Brain pericyte (primary cell): Measurements from ENCODE around the gene BEST4.
"Not testable (repeated sequence)": the region's sequence is repeated elsewhere in the genome, so short reads cannot be mapped to it uniquely, and the experiment has no call there.

ENCODE experiments used
- DNase-seq: peaks from one replicate; pipeline ENCODE4 v3.0.0-alpha.2; 2012; ENCODE audit warnings: low read depth, low spot score

Gene BEST4

DNA sequence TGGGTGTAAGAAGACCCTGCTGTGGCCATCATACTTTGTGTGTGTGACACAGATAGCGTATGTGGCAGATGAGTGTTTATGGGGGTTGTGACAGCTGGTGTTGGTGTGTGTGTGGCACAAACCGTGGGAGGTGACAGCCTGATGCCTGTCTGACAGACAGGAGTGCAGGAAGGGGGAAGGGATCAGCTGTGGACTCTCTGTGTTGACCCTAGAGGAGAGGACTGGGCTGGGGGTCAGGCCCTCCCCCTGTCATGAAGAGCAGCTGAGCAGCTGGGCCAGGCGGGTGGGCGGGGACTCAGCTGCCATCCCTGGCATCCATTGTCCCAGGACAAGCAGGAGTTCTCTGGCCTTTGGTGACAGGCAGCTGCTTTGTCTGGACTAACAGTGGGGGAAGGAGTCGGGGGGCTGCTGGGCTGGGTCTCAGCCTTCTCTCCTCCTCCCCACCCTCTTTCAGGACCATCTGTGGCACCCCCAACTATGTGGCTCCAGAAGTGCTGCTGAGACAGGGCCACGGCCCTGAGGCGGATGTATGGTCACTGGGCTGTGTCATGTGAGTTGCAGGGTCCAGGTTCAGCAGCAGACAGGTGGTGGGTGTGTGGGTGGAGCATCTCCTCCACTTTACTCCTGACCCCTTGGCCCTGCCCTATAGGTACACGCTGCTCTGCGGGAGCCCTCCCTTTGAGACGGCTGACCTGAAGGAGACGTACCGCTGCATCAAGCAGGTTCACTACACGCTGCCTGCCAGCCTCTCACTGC, 14.5 kb upstream of the BEST4 start:
- DNase-seq, result no peak

DNA sequence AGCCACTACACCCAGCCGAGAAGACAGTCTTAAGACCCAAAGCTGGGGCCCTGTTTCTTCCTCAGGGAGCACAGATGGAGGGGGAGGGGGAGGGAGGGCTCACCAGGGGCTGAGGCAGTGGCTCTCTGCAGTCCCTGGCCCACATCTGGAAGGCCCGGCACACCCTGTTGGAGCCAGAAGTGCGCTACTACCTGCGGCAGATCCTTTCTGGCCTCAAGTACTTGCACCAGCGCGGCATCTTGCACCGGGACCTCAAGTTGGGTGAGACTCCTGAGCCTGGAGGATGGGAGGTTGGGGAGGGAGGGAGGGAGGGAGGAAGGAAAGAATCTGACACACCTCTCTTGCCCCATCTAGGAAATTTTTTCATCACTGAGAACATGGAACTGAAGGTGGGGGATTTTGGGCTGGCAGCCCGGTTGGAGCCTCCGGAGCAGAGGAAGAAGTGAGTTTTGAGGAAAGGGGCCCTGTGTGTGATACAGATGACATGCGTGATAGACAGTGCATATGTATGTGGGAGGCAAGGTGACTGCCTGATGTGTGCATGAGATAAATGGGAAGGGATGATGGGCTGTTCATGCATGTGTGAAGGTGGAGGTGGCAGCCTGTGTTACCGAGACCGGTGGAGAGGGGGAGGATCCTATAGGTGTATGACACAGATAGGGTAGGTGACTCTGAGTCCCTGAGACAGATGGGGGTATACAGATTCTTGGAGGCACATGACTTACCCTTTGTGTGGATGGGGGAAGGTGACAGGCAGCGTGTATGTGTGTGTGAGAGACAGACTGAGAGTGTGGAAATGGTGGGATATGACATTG, 13.7 kb upstream of the BEST4 start:
- no peak for DNase-seq

DNA sequence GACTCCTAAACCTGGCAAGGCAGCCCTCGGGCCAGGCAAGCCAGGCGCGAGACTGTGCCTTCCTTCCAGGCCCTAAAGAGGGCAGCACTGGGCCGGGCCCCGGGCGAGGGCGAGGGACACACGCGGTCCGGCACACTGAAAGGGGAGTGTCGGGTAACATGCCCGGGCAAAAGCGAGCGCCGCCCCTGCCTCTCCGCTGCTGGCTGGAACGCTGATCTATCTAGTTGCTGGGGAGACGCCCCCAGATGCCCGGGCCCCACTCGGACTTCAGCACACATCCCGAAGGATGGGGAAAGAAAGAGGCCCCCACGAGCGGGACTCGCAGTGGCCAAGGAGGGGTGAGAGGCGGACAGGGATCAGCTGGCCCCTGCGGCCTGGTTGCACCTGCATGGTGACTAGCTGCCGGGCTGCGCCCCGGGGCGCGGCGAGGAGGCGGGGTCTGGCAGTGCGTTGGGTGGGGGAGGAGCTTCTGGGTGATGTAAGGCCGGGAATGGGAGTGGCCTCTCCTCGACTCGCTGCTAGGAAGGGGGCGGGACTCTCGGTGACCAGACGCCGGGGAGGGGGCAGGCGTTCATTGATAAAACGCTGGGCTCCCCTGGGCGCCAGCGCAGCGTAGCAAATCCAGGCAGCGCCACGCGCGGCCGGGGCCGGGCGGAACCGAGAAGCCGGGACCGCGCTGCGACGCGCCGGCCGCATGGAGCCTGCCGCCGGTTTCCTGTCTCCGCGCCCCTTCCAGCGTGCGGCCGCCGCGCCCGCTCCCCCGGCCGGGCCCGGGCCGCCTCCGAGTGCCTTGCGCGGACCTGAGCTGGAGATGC, 12.0 kb upstream of the BEST4 start, which contains the start of gene PLK3:
Gene PLK3, plus strand, starts transcription at position 608 of the 815 bp plus-strand sequence. Its CDS starts 87 bp downstream, at position 695.
- DNase-seq, result peak; percentile 96

DNA sequence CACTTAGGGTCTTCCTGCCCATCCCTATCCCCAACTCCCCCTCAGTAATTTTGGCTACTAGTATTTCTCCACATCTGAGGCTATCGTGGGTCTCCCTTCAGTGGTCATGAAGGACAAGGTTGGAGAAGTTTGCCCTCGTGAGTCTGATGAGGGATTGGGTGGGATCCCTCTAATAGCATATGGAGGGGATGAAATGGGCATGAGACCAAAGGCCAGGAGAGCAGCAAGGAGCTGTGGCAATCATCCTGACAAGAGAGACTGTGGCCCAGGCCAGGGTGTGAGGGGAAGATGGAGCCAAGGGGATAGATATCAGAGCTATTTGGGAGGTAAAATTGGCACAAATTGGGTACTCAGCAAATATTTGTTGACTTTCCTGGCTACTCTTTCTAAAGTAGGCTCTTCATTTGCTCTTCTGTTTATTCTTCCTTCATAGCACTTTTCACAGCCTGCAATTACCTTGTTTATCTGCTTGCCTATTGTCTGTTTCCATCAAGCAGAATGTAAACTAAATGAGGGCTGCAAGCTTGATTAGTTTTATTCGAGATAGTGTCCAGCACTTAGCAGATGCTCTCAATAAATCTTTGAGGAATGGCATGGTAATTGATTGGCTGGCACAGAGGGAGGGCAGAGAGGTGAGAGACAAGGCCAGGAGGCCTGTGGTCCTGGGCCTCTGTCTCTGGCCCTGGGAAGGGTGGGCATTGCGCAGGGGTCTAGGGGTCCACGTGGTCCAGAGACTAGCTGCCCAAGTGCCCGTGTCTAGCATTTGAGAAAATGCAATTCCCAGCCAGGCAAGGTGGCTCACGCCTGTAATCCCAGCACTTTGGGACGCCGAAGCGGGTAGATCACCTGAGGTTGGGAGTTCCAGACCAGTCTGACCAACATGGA, 10.8 kb upstream of the BEST4 start:
- no peak for DNase-seq

DNA sequence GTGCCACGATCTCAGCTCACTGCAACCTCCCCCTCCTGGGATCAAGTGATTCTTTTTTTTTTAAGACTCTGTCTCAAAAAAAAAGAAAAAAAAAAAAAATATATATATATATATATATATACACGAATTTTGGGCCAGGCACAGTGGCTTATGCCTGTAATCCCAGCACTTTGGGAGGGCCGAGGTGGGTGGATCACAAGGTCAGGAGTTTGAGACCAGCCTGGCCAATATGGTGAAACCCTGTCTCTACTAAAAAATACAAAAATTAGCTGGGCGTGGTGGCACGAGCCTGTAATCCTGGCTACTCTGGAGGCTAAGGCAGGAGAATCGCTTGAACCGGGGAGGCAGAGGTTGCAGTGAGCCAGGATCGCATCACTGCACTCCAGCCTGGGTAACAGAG, 9.9 kb upstream of the BEST4 start:
- not testable (repeated sequence) for DNase-seq

DNA sequence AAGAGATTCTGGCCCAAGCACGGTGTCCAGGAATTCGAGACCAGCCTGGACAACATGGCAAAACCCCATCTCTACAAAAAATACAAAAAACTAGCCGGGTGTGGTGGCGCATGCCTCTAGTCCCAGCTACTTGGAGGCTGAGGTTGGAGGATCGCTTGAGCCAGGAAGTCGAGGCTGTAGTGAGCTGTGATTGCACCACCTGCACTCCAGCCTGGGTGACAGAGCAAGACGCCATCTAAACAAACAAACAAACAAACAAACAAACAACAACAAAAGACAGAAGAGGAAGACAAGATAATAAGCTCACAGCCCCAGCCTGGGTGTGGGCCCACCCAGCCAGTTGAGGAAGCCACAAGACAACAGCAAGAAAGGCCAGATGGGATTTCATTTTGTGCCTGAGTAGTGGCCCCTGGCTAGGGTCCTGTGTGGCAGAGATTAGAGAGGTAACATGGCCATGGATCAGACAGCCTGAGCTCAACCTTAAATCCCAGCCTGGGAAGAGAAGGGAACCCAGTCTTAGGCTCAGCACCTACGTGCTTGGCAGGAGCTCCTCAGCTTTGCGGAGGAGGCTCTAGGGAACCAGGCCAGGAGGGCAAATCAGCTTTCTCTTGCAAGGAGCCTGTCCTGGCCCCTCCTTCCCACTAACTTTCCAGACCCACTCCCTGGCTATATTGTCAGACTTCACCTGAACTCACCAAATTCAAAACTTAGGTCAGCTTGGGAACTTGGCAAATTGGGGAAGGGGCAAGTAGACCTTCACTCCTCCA, 4.9 kb upstream of the BEST4 start:
- DNase-seq, result no peak

DNA sequence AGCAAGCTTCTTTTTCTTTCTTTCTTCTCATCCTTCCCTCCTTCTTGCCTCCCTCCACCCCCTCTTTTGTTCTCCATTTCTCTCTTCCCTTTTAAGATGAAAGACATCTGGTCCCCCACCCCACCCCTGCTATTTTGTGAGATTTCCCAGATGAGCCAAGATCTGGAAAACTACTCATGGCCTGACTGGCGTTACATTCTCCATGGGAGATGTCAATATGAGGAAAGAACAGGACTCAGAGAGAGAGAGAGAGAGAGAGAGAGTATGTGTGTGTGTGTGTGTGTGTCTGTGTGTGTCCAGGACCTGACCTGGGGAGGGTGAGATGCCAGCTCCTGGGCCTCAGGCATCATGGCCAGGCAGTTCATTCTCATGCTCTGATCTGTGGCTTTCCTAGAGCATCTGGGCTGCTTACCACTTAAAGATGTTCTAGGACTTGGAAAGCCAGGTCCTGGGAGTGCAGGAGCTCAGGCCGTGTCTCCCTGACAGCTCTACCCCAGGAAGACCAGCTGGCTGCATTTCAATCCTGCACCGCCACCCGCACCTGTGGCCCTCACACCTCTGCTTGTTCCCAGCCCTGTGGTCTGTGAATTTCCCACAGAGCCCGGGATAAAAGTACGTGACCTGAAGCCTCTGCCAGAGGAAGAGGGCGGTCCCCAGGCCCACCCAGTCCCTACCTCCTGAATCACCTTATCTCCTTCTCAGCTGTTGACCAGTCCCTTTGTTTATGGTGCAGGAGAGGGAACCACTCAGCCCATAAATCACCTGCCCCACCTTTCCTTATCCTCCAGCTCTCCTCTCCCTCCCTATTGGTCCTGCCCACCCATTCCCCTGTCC, 3.2 kb upstream of the BEST4 start:
- no peak for DNase-seq

DNA sequence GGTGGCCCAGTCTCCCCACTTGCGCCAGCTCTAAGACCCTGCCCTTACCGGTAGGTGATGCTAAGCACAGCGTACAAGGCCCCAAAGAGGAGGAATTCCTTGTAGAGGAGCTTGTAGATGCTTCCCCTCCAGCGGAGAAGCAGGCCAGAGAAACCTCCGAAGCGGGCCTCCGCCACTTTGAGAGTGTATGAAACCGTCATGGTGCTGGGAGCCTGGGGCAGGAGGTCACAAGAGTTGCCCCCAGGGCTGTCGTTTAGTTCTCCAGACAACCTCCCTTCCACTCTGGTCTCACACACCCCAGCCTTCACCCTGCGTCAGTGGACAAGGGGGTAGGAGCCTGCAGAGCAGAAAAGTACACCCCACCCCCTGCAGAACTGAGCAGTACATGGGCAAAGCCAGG, 464 bp downstream of the BEST4 start:
- no peak for DNase-seq

DNA sequence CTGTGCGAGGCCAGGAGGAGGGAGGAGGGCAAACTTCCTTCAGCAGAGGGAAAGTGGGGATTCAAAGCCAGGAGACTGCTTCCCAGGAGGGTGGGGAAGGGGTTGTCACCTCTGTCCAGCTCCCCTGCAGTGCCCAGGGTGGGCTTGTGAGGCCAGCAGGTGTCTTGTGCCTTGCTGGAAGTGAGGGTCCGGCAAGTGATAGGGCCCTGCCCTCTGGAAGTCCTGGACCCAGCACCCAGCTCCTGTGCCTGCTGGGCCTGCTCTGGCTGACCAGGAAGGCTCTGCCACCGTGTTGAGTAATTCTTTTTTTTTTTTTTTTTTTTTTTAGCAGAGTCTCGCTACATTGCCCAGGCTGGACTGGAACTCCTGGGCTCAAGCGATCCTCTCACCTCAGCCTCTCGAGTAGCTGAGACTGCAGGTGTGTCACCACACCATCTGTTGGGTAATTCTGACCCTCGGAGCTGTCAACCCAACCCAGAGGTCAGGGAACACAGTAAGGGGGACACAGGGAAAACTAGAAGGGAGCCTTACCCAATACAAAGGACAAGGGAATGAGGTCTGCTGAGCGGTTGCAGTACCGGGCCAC, 1.0 kb downstream of the BEST4 start:
- no peak for DNase-seq

DNA sequence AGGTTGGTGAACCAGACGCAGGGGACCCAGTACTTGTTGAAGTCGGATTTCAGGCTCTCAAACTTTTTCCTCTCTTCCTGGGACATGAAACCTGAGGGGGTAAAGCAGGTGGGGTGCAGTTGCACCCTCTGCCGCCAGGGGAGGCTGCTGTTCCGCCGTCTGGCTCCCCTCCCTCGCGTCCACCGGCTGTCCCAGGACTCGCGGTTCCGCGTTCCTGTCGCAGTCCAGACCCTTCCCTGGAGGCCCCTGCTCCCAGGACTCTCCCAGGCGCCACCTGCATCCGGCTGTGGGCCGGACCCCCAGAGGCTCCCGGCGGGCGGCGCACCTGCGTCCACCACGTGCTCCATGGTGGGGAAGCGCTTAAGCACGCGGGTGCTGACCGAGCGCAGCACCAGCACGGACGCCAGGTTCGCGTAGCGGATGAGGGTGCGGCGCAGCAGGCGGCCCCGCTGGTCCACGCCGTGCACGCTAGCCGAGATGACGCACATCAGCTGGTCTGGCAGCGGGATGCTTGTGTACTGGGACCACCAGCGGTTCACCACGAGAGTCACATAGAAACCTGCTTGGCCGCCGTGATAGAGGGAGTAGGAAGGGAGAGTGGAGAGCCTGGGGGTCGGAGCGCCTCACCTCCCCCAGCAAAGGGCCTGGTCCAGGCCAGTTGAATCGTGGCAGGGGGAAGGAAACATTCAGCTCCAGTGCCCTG, 1.7 kb downstream of the BEST4 start:
- peak; percentile 95 for DNase-seq

DNA sequence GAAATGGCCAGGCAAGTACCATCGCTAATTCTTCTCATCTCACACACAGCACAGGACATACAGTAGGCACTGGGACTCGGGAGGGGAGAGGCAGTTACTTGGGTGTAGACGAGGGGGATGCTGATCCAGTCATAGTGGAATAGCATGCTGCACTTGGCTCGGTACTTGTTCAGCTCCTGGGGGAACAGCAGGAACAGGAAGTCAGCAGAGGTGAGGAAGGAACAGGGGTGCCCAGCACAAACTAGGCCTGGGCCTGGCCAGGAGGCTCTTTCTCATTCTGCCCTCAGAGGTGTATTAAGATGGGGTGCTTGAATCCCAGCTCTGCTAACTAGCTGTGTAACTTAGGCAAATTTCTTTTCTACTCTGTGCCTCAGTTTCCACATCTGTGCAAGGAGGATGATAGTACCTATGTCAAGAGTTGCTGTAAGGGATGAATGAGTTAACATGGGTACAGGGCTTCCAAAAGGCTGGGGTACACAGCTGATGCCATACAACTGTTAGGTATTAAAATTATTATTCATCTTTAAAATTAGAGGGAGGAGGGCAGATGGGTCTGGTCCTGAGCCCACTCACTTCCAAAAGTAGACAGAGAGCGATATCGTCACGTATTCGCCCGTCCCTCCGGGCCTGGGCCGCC, 2.4 kb downstream of the BEST4 start:
- no peak for DNase-seq

DNA sequence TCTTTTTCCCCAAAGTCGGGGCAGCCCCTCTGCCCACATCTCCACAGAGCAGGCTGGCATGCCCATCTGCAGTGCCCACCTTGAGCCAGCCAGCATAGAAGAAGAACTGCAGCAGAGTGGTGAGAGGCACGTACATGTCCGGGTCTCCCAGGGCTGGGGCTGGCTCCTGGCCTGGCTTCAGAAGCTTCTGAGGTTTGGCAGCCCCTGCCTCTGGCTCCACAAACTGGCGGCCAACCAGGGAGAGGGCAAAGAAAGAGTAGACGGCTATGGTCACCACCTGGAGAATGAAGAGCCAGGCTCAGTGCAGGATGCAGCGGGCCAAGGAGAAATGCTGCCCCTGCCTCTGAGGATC, 3.0 kb downstream of the BEST4 start:
- DNase-seq, result no peak

DNA sequence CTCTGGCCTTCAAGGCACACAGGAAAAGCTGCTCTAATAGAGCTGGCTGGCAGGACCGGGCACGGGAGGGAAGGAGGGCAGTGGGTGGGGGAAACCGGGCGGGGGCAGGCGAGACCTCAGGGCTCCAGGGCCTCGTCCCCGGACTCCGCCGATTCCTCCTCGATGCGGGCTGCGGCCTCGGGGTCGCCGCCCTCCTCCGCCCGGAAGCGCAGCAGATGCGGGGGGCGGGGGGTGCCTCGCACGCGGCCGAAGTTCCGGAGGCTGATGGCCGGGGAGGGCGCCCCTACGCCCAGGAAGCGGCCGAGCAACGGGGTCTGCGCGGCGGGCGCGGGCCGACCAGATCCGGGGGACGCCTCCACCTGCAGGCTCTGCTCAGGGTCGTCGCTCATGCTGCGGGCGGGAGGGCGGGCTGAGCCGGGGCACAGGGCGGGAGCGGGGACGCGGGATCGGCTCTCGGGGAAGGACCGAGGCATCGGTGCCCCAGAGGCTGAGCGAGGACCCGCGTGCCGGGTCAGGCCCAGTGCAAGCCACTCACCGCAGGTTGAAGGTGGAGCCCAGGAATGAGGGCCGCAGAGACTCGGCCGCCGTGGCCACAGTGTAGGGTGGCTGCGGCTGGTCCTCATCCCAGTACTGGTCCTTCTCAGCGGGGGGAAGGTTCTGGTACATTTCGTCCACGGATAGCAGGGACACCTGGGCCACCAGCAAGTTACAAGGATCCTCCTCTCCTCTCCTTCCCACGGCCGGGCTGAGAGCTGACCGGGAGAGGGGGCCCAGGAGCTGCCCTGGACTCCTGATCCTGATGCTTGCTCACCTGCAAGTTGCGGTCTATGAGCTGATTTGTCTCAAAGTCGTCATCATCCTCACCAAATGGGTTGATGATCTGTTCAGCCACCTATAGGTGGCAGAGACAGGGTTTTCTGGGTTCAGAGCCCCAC, 3.6 kb downstream of the BEST4 start:
- DNase-seq, result no peak

DNA sequence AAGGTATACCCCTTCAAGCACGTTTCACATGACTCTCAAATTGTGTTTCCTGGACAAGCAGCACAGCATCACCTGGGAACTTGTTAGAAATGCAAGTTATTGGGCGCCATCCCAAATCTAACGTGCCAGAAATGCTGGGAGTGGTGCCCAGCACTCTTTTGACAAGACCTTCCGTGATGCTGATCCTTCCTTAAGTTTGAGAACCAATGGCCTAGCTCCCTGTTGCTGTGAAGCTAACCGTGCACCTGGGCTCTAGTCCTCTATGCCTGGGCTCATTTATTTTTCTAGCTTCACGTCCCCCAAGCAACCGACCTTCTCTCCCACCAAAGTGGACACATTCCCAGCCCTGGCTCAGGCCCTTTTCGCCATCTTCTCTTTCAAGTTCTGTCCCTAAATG, 4.3 kb downstream of the BEST4 start:
- no peak for DNase-seq

DNA sequence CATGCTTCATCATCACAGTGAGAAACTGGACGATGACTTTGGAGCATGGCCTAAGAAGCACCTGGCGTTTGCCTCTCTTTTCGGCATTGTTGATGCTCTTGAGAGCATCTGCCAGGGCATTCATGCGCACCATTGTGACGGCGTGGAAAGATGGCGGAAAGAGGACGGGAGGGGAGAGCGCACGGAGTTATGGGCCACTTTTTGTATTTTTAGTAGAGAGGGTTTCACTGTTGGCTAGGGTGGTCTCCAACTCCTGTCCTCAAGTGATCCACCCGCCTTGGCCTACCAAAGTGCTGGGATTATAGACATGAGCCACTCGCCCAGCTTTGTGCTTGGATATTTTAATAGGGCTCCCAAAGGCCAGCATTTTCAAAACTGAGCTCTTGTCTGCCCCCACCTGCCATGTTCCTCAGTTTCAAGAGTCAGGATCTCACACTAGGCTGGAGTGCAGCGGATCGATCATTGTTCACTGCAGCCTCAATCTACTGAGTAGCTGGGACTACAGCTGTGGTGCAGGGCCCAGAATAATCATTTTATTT, 7.3 kb downstream of the BEST4 start:
- DNase-seq, result no peak

DNA sequence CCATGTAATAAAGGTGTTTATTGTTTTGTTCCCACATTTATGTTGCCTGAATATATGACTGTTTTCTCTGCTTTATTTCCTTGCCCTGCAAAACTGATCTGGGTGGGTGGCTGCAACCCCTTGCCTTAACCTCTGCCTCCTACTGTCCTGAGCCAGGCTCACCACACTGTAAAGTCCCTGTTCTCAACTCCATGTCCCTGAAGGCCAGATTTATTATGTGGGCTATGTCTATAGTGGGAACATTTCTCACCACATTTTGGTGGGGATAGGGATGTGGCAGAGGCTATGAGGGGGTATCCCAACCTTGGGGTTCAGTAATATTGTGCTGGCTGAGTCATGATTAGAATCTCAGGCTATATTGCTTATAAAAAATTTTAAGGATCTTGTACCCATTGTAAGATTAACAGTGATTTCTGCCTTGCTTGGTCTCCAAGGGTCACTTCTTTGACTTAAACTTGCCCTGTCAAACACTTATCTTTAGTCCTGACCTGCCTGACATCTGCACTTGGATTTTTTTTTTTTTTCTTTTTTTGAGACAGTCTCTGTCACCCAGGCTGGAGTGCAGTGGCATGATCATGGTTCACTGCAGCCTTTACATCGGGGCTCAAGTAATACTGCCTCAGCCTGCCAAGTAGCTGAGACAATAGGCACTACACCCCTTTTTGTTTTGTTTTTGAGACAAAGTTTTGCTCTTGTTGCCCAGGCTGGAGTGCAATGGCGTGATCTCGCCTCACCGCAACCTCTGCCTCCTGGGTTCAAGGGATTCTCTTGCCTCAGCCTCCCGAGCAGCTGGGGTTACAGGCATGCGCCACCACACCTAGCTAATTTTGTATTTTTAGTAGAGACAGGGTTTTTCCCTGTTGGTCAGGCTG, 9.0 kb downstream of the BEST4 start:
- no peak for DNase-seq
